Kidney glomerular epithelial cell (primary cell): Measurements from ENCODE around the gene MGLL.
"Not testable (repeated sequence)": the region's sequence is repeated elsewhere in the genome, so short reads cannot be mapped to it uniquely, and the experiment has no call there.

ENCODE experiments used
- DNase-seq: peaks from one replicate; lab custom pipeline; 2025; lab: John Stamatoyannopoulos, UW

MGLL gene

DNA sequence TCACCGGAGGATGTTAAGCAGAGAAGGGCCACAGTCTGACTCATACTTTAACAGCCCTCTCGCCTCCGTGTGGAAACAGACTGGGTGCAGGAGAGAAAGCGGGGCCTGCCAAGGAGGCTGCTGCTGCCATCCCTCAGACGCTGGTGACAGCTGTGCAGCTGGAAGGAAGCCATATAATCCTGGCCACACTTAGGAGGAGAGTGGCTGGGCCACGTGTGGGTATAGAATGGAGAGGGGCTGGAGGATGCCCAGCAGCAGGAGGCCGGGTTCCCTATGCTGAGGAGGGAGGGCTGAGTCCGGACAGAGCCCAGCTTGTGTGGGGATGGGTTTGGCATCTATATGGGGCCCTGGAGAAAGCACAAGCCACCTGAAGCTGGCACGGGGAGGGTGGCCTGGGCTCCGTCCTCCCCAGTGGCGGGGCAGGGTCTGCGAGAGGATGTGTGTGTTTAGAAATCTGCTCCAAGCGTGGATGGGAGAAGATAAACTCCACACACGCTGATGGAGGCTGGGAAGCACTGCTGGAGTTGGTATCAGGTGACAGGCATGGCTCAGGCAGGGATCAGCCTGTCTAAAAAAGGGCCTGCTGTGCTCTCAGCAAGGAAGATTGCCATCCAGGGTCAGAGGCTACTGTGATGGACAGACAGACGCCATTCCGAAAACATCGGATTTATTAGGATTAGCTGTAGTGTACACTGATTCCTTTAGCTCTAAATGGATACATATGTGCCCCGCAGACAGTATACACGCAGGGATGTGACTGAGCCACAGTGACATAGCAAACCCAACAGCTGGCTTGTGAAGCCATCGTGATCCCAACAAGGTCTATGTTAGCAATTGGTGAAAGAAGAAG is 133.7 kb downstream of the MGLL start:
- DNase-seq, result no peak

DNA sequence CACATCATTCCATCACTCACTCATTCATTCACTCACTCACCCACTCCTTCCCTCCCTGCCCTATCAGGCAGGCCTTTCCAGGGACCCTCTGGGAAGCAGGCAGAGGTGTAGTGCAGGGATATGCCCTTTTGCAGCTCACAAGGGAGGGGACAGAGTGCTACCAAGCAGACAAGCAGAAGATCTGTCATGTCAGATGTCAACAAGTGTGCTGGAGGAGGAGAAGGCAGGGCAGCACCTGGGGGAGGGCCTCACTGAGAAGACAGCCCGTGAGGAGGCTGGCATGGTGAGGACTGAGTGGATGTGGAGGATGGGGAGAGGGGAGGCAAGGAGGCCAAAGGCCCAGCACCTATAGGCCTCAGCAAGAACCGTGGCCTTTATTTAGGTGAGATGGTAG is 134.3 kb downstream of the MGLL start:
- no peak for DNase-seq

DNA sequence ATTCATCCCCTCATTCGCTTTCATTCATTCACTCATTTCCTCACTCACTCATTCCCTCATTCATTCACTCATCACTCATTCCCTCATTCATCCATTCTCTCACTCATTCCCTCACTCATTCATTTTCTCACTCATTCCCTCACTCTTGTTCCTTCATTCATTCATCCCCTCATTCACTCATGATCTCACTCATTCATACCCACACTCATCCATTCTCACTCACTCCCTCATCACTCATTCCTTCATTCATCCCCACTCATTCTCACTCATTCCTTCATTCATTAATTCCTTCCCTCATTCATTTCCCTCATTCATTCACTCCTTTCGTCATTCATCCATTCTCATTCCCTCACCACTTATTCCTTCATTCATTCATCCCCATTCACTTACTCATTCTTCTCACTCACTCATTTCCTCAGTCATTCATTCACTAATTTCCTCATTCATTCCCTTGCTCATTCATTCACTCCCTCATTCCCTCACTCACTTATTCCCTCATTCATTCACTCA is 135.0 kb downstream of the MGLL start:
- DNase-seq, result no peak

DNA sequence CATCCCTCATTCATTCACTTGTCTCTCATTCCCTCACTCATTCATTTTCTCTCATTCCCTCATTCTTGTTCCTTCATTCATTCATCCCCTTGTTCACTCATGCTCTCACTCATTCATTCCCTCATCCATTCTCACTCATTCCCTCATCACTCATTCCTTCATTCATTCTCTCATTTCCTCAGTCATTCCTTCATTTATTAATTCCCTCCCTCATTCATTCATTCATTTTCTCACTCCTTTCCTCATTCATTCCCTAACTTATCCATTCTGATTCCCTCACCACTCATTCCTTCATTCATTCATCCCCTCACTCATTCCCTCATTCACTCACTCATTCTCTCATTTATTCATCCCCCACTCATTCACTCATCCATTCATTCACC is 135.8 kb downstream of the MGLL start:
- DNase-seq, result no peak

DNA sequence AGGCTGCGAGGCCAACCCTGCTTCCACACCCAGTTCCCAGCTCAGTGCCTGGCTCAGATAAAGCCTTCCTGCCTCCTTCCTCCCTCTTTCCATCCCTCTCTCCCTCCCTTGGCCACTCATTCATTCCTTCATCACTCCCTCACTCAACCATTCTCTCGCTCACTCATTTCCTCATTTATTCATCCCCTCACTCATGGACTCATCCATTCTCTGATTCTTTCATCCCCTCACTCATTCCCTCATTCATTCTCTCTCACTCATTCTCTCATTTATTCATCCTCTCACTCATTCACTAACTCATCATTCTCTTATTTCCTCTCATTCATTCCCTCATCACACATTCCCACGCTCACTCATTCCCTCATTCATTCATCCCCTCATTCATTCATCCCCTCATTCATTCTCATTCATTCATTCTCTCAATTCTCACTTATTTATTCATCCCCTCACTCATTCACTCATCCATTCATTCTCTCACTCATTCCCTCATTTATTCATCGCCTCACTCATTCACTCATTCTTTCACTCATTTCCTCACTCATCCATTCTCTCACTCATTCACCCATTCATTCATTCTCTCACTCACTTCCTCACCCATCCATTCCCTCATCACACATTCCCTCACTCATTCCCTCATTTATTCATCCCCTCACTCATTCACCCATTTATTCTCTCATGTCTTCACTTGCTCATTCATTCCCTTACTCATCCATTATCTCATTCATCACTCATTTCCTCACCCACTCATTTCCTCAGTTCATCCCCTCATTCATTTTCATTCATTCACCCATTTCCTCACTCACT is 136.4 kb downstream of the MGLL start:
- DNase-seq, result no peak

DNA sequence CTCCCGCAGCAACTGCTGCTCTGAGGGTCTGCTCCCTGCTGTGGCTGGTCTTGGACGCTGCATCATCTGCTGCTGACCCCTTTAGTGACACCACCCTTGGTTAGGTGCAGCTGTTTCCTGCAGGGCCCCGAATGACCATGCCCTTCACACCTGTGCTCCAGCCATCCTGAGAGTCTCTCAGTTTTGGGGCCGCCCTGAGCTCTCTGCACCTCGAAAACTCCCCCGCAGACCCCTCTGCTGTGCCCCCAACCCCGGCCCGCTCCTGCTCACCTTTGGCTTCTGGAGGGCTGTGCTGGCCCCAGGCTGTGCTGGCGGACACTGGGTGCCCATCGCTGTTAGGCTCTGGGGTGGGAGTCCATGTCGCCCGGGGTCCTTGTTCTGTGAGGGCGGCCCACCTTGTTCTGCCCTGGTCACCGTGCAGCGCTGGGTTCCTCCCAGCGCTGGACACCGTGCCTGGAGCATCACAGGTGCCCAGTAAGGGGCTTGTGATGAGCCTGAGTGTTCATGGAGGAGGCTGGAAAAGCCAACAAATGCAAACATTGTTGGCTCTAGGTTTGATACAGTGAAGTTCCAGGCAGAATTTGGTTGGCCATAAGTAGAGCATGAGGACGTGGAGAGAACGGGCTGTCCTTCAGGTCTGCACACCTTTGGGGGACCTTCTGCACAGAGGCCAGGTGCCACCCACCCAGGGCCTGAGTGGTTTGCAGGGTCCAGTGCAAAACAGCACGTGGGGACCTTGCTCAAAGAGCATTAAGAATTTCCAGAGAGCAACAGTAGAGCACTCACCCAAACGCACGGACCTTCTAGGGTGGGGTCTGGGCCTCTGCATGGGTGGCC is 137.2 kb downstream of the MGLL start:
- no peak for DNase-seq

DNA sequence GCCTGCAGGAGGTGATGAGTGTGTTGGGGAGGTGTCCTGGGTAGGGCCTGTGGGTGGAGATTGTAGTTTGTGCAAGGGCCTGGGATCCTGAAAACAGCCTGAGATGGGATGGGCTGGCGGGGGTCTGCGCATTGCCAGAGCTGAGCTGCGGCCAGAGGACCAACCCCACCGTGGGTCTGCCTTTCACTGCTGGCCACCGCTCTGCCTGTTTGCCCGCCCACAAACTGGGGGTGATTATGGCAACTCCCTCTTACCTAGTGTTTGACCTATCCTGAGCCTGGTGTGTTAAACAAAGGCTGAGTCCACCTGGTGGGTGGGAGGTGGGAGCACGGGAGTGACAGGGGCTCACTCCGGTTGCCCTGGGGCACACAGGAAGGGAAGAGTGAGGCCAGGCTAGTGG is 139.8 kb downstream of the MGLL start:
- DNase-seq, result no peak

DNA sequence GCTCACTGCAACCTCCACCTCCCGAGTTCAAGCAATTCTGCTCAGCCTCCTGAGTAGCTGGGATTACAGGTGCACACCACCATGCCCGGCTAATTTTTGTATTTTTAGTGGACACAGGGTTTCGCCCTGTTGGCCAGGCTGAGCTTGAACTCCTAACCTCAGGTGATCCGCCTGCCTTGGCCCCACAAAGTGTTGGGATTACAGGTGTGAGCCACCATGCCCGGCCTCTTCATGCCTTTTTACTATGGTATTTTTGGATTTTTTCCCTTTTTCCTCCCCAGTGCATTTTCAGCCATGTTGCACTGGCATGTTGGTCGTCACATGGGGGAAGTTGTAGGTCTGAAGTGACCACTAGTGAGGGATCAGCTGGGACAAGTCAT is 140.2 kb downstream of the MGLL start:
- not testable (repeated sequence) for DNase-seq

DNA sequence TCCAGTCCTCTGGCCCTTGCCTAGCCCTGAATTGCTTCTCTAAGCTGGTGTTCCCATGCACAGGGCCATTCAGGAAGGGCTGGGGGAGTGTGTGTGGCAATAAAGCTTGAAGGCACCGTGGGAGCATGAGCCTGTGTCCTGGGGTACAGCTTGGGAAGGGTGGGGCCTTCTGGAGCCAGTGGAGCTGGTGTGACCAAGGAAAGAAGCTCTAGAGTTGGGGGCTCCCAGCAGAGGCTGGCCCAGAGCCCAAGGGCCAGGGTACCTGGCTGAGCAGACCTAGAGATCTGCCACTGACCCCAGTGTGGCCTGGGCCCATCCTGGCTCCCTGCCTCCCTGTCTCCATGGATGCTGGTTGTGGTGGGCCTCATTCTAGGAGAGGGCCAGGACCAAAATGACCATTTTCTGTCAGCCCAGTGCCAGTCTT is 141.5 kb downstream of the MGLL start:
- DNase-seq, result no peak

DNA sequence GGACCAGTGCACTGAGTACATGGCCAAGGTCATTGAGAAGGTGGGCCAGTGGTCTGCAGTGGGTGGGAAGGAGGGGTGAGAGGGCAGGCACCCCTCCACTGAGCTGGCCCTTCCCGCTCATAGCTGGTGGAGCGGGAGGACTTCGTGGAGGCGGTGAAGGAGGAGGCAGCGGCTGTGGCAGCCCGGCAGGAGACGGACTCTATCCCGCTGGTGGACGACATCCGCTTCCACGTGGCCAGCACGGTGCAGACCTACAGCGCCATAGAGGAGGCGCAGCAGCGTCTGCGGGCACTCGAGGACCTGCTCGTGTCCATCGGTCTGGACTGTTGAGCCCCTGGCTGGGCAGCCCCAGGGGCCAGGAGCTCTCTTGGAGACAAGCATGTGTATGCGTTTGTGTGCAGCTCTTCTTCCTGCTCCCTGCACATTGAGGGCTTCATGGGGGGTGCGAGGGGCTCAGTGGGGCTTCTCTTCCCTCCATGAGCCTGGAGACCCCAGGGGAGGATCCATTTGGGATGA is 142.1 kb downstream of the MGLL start:
- no peak for DNase-seq

DNA sequence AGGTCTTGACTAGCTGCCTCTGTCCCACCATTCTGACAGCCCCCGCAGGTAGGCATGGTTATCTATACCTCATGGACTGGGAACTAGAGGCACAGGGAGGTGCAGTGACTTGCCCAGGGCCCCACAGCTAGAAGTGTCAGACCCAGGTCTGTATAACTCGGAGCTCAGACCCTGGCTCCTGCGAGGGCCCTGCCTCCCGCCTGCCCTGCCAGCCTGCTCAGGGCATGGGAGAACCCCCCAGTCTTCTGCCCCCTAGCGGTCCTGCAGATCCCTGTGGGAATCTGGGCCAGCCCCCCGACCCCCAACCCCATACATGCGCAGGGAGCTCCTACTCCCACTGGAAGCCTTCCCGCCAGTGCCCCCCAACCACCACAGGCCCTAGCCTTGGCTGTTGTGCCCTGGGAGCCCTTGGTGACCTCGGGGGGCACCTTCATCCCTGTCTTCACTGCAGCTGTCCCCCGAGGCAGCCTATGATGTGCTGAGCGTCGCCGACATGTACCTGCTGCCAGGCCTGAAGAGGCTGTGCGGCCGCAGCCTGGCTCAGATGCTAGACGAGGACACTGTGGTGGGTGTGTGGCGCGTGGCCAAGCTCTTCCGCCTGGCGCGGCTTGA is 142.7 kb downstream of the MGLL start:
- DNase-seq, result no peak

DNA sequence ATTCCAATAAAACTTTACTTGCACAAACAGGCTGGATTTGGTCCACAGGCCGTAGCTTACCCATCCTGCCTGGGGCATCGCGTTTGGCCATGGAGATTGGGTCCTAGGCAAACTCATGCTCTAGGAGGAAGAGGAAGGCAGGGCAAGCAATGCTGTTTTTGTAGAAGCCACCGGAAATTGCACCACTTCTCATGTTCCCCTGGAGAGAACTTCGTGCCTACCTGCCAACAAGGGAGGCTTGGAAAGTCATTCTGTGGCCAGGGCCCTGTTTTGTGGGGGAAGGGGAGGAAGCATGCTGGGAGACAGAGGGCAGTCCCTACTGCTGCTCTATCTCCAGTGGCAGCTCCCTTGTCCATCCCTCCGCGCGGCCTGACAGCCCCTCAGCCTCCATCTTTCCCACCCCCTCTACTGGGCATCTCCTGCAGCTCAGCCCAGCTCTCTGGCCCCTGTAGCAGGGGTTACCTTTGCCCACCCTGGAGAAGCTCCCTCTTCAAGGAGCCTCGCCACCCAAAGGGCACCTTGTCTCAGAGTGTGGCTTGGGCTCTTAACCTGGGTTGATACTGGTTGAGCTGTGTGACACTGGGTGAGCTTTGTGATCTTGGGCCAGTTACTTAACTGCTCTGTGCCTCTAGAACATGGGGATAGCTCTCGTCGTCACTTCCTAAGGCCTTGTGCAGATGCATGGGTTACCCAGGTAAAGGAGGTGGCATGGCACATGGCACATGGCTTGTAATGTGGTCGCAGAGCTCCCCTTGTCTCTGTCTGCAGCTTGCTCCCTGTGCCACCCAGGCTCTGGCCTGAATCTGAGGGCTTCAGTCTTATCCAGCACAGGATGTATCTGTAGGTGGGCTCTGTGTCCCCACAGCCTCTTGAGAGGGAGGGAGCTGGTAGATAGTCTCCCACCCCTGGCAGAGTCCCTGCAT is 143.4 kb downstream of the MGLL start:
- DNase-seq, result no peak

DNA sequence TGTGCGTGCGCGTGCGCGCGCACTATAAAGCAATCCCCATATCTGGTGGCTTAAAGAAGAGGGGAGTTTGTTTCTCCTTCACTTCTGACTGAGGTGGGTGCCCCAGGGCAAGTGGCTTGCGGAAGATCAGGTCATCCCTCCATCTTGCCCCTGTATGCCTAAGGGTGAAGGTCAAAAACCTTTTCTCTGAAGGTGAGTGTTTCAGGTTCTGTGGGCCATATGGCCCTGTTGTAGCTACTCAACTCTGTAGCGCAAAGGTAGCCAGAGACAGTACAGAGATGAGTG is 144.1 kb downstream of the MGLL start:
- DNase-seq, result no peak

DNA sequence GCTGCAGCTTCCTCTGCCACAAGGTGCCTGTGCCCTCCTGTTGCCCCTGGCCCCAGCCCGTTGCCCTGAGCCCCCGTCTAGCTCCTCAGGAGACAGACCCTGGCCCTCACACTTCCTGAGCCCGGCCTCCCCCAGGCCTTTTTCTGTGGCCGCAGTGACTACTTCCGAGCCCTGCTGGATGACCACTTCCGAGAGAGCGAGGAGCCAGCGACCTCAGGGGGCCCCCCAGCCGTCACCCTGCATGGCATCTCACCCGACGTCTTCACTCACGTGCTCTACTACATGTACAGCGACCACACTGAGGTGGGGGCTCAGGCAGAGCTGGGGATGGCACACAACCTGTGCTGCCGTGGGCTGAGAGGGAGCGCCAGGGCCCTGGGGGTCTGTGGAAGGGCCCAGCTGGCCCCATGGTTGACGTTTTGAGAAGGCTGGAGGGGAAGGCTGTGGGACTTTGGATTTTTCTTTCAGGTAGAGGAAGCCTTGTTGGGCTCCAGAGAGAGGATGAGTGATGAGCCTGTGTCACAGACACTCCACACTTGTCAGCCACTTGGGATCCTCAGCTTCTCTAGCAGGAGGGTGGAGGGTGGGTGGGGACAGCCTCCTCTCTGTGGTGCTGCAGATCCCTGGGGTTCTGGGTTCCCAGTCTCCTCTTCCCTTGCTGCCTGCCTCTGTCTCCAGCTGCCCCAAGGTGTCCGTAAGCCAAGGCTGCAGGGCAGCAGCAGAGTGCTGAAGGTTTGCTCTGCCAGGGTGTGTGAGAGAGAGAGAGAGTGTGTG is 144.6 kb downstream of the MGLL start:
- no peak for DNase-seq

DNA sequence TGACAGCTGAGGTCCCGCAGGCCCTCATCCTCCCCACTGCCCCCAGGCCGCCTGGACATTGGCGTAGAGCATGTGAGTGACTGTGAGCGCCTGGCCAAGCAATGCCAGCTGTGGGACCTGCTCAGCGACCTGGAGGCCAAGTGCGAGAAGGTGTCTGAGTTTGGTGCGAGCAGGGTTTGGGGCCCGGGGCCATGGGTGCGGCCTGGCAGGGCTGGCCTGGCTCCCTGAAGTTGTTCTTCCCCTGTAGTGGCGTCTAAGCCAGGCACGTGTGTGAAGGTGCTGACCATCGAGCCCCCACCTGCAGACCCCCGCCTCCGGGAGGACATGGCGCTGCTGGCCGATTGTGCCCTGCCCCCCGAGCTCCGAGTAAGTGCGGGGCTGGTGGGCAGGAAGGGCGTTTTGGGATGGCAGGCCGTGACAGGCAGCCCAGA is 145.4 kb downstream of the MGLL start:
- DNase-seq, result no peak

DNA sequence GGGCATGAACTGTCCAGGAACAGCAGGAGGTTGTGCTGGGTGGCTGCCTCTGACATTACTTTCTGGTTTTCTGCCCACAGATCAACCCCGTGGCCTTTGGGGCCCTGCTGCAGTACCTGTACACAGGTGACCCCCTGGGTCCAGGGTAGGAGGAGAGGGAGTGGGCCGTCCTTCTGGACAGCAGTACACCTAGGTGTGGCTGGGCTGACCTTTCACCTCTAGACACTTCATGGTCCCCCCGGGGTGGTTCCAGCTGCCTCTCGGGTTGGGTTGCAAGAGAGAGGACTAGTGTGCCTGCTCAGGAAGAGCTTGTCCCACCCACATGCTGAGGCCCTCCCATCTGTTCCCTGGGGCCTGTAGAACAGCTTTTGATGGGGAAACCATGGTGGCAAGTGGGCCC is 145.9 kb downstream of the MGLL start:
- DNase-seq, result no peak

DNA sequence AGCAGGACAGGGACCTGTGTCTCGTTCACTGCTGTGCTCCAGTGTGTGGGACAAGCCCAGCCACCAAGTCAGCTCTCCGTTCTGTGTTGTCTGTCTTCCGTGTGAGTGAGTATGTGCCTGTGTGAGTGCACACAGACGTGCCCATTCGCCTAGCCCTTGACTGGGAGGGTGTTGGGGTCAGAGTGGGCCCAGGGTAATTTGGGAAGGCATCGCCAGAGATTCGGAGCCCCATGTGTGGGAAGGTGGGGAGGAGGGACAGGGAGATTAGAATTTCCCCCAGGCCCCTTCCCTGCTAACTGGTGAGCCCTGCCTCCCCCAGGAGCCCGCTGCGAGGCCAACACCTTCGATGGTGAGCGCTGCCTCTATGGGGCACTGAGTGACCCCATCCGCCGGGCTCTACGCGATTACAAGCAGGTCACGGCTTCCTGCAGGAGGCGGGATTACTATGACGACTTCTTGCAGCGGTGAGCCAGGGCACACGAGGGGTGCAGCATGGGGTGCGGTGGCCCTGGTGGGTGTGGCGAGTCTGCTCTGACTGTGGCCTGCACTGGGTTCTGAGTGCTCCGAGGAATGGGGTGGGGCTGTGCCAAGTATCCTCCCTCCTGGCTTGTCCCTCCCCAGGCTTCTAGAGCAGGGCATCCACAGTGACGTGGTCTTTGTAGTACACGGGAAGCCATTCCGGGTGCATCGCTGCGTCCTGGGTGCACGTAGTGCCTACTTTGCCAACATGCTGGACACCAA is 146.5 kb downstream of the MGLL start:
- no peak for DNase-seq

DNA sequence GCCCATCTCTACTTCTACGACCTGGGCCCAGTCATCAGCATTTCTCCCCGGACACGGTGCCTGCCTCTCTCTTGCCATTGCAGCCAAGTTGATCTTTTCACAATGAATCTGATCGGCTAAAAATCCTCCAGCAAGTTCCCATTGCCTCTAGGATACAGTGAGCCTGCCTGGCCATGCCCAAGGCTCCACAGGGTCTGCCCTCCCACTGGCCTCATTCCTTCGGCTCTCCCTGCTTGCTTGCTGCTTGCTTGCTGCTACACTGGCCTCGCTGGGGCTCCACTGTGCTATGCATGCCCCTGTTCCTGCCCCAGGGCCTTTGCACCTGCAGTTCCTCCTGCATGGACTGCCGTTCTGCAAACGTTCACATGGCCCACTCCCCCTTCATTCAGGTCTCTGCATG is 147.5 kb downstream of the MGLL start:
- no peak for DNase-seq

DNA sequence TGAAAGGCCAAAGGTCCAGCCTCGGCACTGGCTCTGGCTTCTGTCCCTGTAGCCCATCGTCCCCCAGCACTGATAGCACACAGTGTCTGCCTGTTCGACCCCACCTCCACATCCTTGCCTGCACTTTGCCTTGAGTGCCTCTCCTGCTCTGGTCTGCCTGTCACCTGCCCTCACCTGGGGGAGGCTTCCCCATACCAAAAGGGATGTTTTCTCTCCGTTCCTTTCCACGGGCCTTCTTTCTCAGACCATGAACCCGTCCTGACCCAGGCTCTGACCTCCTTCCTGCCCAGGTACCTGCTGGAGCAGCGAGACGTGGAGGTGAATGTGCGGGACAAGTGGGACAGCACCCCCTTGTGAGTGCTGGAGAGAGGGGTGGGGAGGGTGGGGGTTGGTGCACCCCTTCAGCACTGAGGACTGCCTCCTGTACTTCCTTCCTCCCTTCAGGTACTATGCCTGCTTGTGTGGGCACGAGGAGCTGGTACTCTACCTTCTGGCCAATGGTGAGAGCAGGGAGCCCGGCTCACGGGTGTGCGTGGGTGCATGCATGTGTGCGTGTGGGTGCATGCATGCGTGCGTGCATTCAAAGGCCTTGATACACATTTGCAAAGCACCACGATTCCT is 148.1 kb downstream of the MGLL start:
- DNase-seq, result no peak
